ENCODE data around the gene HAGHL. TPM values are rescaled to one million over a fixed set of nuclear protein-coding genes. Genes with fewer than 3 reads are reported as not detected.
A peak's percentile ranks its signal among the peaks of the same experiment; 100 is the strongest.

Gene HAGHL
- total and polyA plus RNA-seq, 4 donors, result 4.1 to 26.7 (median 13.1) TPM

GRCh38 chr16:756428-756827 lies 29.5 kb downstream of the HAGHL start:
- Histone ChIP-seq H3K36me3 (ENCODE audit: control insufficient read depth in 4 of 4, insufficient read depth in 4 of 4, low read length in 4 of 4) (no peaks in the 10 kb centered on the region), H3K27ac (ENCODE audit: low read depth in 1 of 2, low read length in 1 of 2) (no peak overlapping the region), H3K4me1 (ENCODE audit: control insufficient read depth in 5 of 5, insufficient read depth in 5 of 5, low read length in 5 of 5) (peaks cover 0 to 8% (median 2%) of the 10 kb centered on the region in 5 donors), H3K9me3 (ENCODE audit: control insufficient read depth in 4 of 4, insufficient read depth in 3 of 4, low read length in 3 of 4) (peaks cover 0 to 3% (median 0%) of the 10 kb centered on the region in 4 donors), H3K27me3 (ENCODE audit: control insufficient read depth in 3 of 3, insufficient read depth in 3 of 3, low read length in 2 of 3) (no peaks in the 10 kb centered on the region), H3K9ac (ENCODE audit: insufficient read depth in 1 of 2, low read length in 2 of 2) (no peak overlapping the region), H3K4me3 (no peak overlapping the region)
- ATAC-seq (ENCODE audit: insufficient read depth, low FRiP score) (no peak), DNase-seq (no peak)
- 91 to 93% methylated on average over 5 of the region's 5 CpGs for WGBS, 2 donors
- no peak for TF ChIP-seq CTCF (IDR thresholded peaks at IDR 0.05; ENCODE audit: control extremely low read depth, extremely low read depth)

GRCh38 chr16:759110-759910 lies 32.4 kb downstream of the HAGHL start:
- no peaks in the 10 kb centered on the region for H3K36me3 ChIP-seq (ENCODE audit: control insufficient read depth in 4 of 4, insufficient read depth in 4 of 4, low read length in 4 of 4)
- no peak for TF ChIP-seq CTCF (IDR thresholded peaks at IDR 0.05; ENCODE audit: control extremely low read depth, extremely low read depth)
- peaks cover 0 to 3% (median 0%) of the 10 kb centered on the region in 4 donors for H3K9me3 ChIP-seq (ENCODE audit: control insufficient read depth in 4 of 4, insufficient read depth in 3 of 4, low read length in 3 of 4)
- H3K9ac ChIP-seq (ENCODE audit: insufficient read depth in 1 of 2, low read length in 2 of 2), result no peak overlapping the region
- no peaks in the 10 kb centered on the region for H3K27me3 ChIP-seq (ENCODE audit: control insufficient read depth in 3 of 3, insufficient read depth in 3 of 3, low read length in 2 of 3)
- DNase-seq (peak; percentile 70 to 86 (median 79)), ATAC-seq (ENCODE audit: insufficient read depth, low FRiP score) (peak; percentile 36)
- peaks cover 0 to 5% (median 2%) of the 10 kb centered on the region in 5 donors for H3K4me1 ChIP-seq (ENCODE audit: control insufficient read depth in 5 of 5, insufficient read depth in 5 of 5, low read length in 5 of 5)
- WGBS, 2 donors, result 73 to 83% methylated on average over 34 of the region's 34 CpGs
- no peak overlapping the region for H3K4me3 ChIP-seq
- H3K27ac ChIP-seq (ENCODE audit: low read depth in 1 of 2, low read length in 1 of 2), result peak overlapping the region in 1 of 2 donors; percentile 84

- WGBS, 2 donors, result 55 to 76% methylated on average over 14 to 15 of the region's 15 CpGs
- DNase-seq, result no peak
- peaks cover 0 to 5% (median 2%) of the 10 kb centered on the region in 5 donors for H3K4me1 ChIP-seq (ENCODE audit: control insufficient read depth in 5 of 5, insufficient read depth in 5 of 5, low read length in 5 of 5)
- no peak overlapping the region for H3K9ac ChIP-seq (ENCODE audit: insufficient read depth in 1 of 2, low read length in 2 of 2)
- H3K4me3 ChIP-seq, result no peak overlapping the region
- no peaks in the 10 kb centered on the region for H3K36me3 ChIP-seq (ENCODE audit: control insufficient read depth in 4 of 4, insufficient read depth in 4 of 4, low read length in 4 of 4)
- no peak for ATAC-seq (ENCODE audit: insufficient read depth, low FRiP score)
- H3K27ac ChIP-seq (ENCODE audit: low read depth in 1 of 2, low read length in 1 of 2), result peak overlapping the region in 1 of 2 donors; percentile 84
- peaks cover 0 to 3% (median 0%) of the 10 kb centered on the region in 4 donors for H3K9me3 ChIP-seq (ENCODE audit: control insufficient read depth in 4 of 4, insufficient read depth in 3 of 4, low read length in 3 of 4)
- no peaks in the 10 kb centered on the region for H3K27me3 ChIP-seq (ENCODE audit: control insufficient read depth in 3 of 3, insufficient read depth in 3 of 3, low read length in 2 of 3)
- no peak for TF ChIP-seq CTCF (IDR thresholded peaks at IDR 0.05; ENCODE audit: control extremely low read depth, extremely low read depth)
Observed at GRCh38 chr16:760065-760464, 33.2 kb downstream of the HAGHL start.

Data from lung (tissue), 12 donors.